ENCODE results near the gene GALK2. TPM values are rescaled to one million over a fixed set of nuclear protein-coding genes. Genes with fewer than 3 reads are reported as not detected.

The GALK2 gene
- total and polyA plus RNA-seq, 2 experiments from 2014 or later, result 27.5 to 28.1 TPM

DNA sequence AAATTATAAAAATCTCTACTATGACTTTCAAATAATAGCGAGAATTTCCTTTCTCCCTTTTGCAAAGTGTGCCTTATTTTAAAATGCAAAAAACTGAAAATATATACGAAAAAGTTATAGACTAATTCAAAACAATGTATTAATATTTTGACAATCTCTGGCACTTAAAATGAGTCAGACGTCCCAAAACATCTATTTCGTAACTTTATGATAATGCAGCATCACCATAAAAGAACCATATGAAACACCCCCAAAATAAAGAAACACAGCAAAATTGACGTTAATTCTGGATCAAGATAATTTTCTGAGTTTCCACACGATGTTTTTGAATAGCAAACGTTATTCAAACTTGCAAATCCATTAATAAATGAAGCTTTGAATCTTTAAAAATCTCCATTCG is 15.7 kb upstream of the GALK2 start:
- DNase-seq (ENCODE audit: low read depth in 1 of 2, low spot score in 1 of 2), result peak in 1 of 2 donors; percentile 26
- Histone ChIP-seq H3K4me3 (peak overlapping the region; percentile 65), H3K36me3 (no peaks in the 10 kb centered on the region), H3K27ac (peak overlapping the region; percentile 84), H3K4me1 (ENCODE audit: low read depth) (peaks cover 12% of the 10 kb centered on the region), H3K9me3 (ENCODE audit: low read depth) (no peaks in the 10 kb centered on the region), H3K27me3 (no peaks in the 10 kb centered on the region)
- TF ChIP-seq, protein P1, sequence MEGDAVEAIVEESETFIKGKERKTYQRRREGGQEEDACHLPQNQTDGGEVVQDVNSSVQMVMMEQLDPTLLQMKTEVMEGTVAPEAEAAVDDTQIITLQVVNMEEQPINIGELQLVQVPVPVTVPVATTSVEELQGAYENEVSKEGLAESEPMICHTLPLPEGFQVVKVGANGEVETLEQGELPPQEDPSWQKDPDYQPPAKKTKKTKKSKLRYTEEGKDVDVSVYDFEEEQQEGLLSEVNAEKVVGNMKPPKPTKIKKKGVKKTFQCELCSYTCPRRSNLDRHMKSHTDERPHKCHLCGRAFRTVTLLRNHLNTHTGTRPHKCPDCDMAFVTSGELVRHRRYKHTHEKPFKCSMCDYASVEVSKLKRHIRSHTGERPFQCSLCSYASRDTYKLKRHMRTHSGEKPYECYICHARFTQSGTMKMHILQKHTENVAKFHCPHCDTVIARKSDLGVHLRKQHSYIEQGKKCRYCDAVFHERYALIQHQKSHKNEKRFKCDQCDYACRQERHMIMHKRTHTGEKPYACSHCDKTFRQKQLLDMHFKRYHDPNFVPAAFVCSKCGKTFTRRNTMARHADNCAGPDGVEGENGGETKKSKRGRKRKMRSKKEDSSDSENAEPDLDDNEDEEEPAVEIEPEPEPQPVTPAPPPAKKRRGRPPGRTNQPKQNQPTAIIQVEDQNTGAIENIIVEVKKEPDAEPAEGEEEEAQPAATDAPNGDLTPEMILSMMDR (IDR thresholded peaks at IDR 0.05; ENCODE audit: low read depth, low read length), result no peak

DNA sequence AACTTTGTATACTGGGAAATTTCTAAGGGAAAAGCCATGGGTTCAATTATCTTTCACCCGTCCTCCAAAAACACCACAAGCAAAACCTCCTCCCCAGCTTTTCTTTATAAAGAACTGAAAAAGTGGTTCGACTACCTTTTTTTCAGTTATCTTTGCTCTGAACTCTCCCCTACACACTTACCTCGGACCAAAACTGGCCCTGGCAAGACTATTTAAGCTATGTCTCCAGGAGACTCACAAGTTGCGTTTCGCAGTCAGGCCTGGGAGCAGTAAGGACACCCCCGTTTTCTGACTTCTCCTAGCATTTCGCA is 15.3 kb upstream of the GALK2 start:
- H3K9me3 ChIP-seq (ENCODE audit: low read depth), result no peaks in the 10 kb centered on the region
- peaks cover 12% of the 10 kb centered on the region for H3K4me1 ChIP-seq (ENCODE audit: low read depth)
- H3K4me3 ChIP-seq, result peak overlapping the region; percentile 65
- TF ChIP-seq, protein P1 (IDR thresholded peaks at IDR 0.05; ENCODE audit: low read depth, low read length), result no peak
- no peak for DNase-seq (ENCODE audit: low read depth in 1 of 2, low spot score in 1 of 2)
- no peaks in the 10 kb centered on the region for H3K36me3 ChIP-seq
- H3K27me3 ChIP-seq, result no peaks in the 10 kb centered on the region
- peak overlapping the region; percentile 84 for H3K27ac ChIP-seq

DNA sequence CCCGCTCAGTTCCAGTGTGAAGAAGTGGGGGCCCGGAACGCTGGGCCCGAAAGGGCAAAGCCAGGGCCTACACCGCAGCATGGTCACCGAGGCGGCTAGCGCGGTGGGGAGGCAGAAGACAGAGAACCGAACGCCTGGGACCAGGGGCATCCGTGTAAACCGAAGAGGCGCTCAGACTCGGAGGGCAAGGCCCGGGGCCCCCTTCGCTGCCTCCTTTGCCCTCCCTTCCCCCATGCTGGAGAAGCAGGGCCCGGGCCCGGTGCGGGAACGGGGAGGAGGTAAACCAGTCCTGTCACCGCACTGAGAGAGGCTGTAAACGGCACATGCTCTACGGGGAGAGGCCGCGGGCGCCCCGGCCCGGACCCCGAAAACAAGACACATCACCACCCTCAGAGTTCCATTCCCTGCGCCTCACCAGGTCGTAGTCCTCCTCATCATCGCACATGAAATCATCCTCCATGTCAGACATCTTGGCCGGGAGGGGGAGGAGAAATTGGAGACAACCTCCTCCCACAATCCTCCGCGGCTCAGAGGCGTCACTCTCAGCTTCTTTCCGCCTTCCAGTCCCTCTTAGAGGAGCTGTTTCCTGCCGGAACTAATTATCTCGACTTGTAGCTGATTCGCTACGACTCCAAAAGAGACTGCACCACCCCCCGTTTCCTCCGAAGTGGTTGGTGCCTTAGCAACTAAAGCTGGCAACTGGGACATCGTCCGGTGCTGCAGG is 14.8 kb upstream of the GALK2 start, which contains the start of gene COPS2:
COPS2 (minus strand) TSS at position 490 of the 724 bp plus-strand sequence; CDS start at position 469, 21 bp downstream.
- Histone ChIP-seq H3K36me3 (no peaks in the 10 kb centered on the region), H3K4me3 (peak within 1 kb of the TSS; percentile 65), H3K27ac (peak within 1 kb of the TSS; percentile 84), H3K9me3 (ENCODE audit: low read depth) (no peaks in the 10 kb centered on the region), H3K4me1 (ENCODE audit: low read depth) (peaks cover 12% of the 10 kb centered on the region), H3K27me3 (no peaks in the 10 kb centered on the region)
- peak; percentile 98 to 99 for DNase-seq (ENCODE audit: low read depth in 1 of 2, low spot score in 1 of 2)
- TF ChIP-seq, protein P1 (IDR thresholded peaks at IDR 0.05; ENCODE audit: low read depth, low read length), result no peak

DNA sequence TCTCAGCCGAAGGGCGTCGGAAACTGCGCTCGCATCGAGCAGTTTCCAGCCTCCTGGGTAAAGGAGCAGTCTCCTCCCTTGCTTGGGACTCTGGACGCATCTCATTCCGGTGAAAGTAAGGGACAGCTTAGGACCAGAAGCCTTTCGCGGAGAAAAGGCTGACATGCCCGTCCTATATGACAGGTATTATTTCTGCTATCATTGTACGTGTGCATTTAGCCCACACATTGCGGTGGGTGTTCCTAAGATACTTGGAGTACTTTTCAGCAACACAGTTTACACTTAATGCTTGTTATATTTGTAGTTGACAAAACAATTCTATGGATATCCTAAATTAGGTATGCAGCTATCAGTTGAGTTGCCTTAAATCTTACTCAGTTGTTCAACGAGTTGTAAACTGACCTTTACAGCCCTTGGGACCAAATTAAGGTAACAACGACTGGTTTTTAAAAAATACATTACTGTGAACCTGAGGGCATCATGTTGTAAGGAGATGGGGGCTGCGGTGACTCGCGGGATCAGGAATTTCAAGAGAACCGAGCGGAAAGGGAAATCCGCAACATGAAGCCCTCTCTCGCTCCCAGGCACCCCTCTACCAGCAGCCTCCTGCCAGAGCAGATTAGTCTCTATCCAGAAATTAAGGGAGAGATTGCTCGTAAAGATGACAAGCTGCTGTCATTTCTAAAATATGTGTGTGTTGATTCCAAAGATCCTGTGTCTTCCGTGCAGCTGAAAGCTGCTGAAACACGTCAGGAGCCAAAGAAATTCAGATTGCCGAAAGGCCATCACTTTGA is 14.0 kb upstream of the GALK2 start:
- no peaks in the 10 kb centered on the region for H3K9me3 ChIP-seq (ENCODE audit: low read depth)
- H3K36me3 ChIP-seq, result no peaks in the 10 kb centered on the region
- DNase-seq (ENCODE audit: low read depth in 1 of 2, low spot score in 1 of 2), result peak; percentile 24 to 44
- peak overlapping the region; percentile 68 for H3K27ac ChIP-seq
- peak overlapping the region; percentile 65 for H3K4me3 ChIP-seq
- TF ChIP-seq, protein P1 (IDR thresholded peaks at IDR 0.05; ENCODE audit: low read depth, low read length), result no peak
- no peaks in the 10 kb centered on the region for H3K27me3 ChIP-seq
- H3K4me1 ChIP-seq (ENCODE audit: low read depth), result peaks cover 12% of the 10 kb centered on the region

DNA sequence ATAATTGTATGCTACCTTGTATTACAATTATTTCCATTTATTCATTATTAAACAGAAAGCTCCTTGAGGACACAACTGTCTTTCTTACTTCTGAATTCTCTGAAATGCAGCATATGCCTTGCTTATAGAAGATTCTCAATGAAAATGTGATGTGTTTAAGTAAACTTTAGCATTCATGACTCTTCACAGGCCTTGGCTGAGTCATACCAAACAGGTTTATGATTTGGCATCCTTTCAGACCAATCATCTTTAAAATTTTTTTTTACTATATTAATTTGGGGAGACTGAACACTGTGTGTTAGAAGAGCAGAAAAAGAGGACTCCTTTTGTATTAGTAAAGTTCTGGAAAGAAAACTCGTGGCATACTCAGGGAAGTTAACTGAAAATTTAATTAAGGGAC is 6.4 kb upstream of the GALK2 start:
- Histone ChIP-seq H3K4me1 (ENCODE audit: low read depth) (no peaks in the 10 kb centered on the region), H3K4me3 (no peak overlapping the region), H3K9me3 (ENCODE audit: low read depth) (no peaks in the 10 kb centered on the region), H3K27ac (no peak overlapping the region), H3K36me3 (no peaks in the 10 kb centered on the region), H3K27me3 (no peaks in the 10 kb centered on the region)
- DNase-seq (ENCODE audit: low read depth in 1 of 2, low spot score in 1 of 2), result no peak
- TF ChIP-seq, protein P1 (IDR thresholded peaks at IDR 0.05; ENCODE audit: low read depth, low read length), result no peak

All from cardiac muscle cell (in vitro differentiated cells and primary cell).